LHCN-M2 (cell line): Measurements from ENCODE around the gene SERPINH1. TPM values are rescaled to one million over a fixed set of nuclear protein-coding genes. Genes with fewer than 3 reads are reported as not detected.

Experiments used
- DNase-seq: peaks from one replicate; pipeline ENCODE4 v3.0.0-alpha.2; 2012; ENCODE audit warnings: low read depth
- polyA plus RNA-seq: library from polyadenylated mRNA; unstranded; fragments of >200 nt; gene quantifications from one replicate; pipeline ENCODE4 v1.2.1, GENCODE V29; 2012; ENCODE audit warnings: missing spikeins
- total RNA-seq: library from RNA; depleted of rRNA; stranded (reverse); fragments of >200 nt; gene quantifications from 2 replicates; pipeline ENCODE4 v1.2.3, GENCODE V29; 2014; rRNA removed

SERPINH1 gene
- 419 and 495 TPM in 2 replicates for total RNA-seq
- polyA plus RNA-seq, result 383 TPM

GRCh38 chr11:75562048-75562835 is at the start of gene SERPINH1:
Gene SERPINH1, plus strand, starts transcription at chr11:75562253. Its CDS starts 4,097 bp downstream, at chr11:75566350.
- DNase-seq, result peak; percentile 83

- DNase-seq, result peak; percentile 14
These were observed 48.8 kb upstream of the SERPINH1 start for GRCh38 chr11:75513250-75513649.

- no peak for DNase-seq
These were observed 47.5 kb upstream of the SERPINH1 start for GRCh38 chr11:75514596-75514995.

GRCh38 chr11:75516140-75516539 is 45.9 kb upstream of the SERPINH1 start:
- no peak for DNase-seq

- DNase-seq, result no peak
These were observed 45.2 kb upstream of the SERPINH1 start for GRCh38 chr11:75516886-75517285.

GRCh38 chr11:75518204-75518549 is 43.9 kb upstream of the SERPINH1 start:
- no peak for DNase-seq

GRCh38 chr11:75518771-75519653 is 43.0 kb upstream of the SERPINH1 start:
- DNase-seq, result no peak

GRCh38 chr11:75520688-75521087 is 41.4 kb upstream of the SERPINH1 start:
- peak; percentile 35 for DNase-seq

GRCh38 chr11:75522286-75523044 is 39.6 kb upstream of the SERPINH1 start:
- DNase-seq, result no peak

GRCh38 chr11:75523189-75523588 is 38.9 kb upstream of the SERPINH1 start:
- no peak for DNase-seq

GRCh38 chr11:75523811-75524664 is 38.0 kb upstream of the SERPINH1 start:
- no peak for DNase-seq

- DNase-seq, result no peak
These were observed 37.2 kb upstream of the SERPINH1 start for GRCh38 chr11:75524665-75525432.

GRCh38 chr11:75525433-75526191 is 36.4 kb upstream of the SERPINH1 start, which contains the start of gene GDPD5:
Gene GDPD5, minus strand, starts transcription at chr11:75525941. Its CDS starts 48,206 bp downstream, at chr11:75477735.
- peak; percentile 63 for DNase-seq

- DNase-seq, result no peak
These were observed 35.9 kb upstream of the SERPINH1 start for GRCh38 chr11:75526192-75526541.

- DNase-seq, result no peak
These were observed 34.9 kb upstream of the SERPINH1 start for GRCh38 chr11:75527130-75527529.

GRCh38 chr11:75527938-75528735 is 33.9 kb upstream of the SERPINH1 start:
- DNase-seq, result no peak

GRCh38 chr11:75530577-75530976 is 31.5 kb upstream of the SERPINH1 start:
- DNase-seq, result no peak

- DNase-seq, result no peak
These were observed 30.7 kb upstream of the SERPINH1 start for GRCh38 chr11:75531325-75531724.
